CD4-positive, alpha-beta T cell treated with Interleukin-2 at 100 ng/mL for 4 hours (primary cell): Measurements from ENCODE around the gene TCP1.
"Not testable (repeated sequence)": the region's sequence is repeated elsewhere in the genome, so short reads cannot be mapped to it uniquely, and the experiment has no call there.

Experiments
- DNase-seq: peaks from one replicate; pipeline ENCODE4 v3.0.0-alpha.2; 2020; ENCODE audit warnings: low spot score

Gene TCP1

DNA sequence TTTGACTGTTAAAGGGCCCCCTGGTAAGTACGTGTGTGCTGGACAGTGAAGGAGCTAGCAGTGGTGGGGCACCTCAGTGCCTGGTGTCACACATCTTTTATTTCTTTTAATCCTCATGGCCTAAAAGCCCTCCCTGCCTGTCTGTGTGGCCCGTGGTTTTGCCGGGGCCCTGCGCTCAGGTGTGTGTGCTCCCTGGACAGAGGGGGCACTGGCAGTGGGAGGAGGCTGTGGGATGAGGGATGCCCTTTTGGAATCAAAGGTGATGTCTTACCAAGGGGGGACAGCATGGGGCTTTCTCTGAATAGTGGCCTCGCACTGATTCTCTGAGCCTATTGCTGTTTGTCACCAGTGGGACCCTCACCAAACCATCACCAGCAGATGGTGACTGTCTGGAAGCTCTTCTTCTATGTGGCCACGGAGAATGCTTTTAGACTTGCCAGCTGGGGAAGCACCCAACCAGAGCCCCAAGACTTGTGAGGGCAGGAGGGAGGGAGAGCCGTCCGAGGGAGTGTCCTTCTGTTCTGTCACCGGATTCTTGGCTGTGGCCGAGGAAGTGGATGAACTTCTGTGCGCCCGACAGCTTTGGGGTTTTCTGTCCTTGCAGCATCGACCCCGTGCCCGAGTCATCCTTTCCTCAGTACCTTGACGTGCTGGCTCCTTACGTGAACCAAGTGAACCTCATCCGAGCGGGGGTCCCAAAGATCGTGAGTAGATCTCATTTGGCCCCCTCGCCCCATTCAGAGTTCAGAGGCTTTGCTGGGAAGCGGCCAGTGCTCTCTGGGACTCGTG lies 28.7 kb upstream of the TCP1 start:
- no peak for DNase-seq

DNA sequence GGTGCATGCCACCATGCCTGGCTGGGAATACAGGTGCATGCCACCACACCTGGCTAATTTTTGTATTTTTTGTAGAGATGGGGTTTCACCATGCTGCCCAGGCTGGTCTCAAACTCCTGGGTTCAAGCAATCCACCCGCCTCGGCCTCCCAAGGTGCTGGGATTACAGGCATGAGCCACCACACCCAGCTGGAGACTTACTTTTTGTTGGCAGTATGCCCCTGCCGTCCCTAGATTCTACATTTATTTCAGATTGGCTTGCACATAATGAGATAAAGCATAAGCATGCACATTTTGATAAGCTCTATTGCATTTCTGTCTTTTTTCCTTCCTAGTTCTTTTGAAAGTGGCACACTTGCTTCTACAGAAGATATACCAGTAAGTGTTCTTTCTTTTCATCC lies 27.4 kb upstream of the TCP1 start:
- DNase-seq: not testable (repeated sequence)

DNA sequence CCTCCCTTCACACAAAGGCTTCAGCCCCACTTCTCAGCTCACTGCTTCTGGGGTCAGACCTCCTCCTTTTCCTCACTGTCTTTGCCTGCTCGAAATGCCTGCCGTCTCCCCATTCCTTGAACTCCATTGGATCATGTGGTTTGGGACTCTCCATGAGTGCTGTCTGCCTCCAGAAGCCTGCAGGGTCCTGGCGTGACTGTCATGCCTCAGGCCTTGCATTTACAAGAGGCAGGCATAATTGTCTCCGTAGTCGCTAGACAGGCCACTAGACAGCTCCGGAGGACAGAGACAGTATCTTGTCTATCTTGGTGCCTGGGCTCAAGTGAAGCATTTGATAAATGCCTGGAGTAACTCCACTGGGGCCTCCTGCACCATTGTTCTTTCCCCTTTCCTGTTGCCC lies 26.0 kb upstream of the TCP1 start:
- DNase-seq: no peak

DNA sequence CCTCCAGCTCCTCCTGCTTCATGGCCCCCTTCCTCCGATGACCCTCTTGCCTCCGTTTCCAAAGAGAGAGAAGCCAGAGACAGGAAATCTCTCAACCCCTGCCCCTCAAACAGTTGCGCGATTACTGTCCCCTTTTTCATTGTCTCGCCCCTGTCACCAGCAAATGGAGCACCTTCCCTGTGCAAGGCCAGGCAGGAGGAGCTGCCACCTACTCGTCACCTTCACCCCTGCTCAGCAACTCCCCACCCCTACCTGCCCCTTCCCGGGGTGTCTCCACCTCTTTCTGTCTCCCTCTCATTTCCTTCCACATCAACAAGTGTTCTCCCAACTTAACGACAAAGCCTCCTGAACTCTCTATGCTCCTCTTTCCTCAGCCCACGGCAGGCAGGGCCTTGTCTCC lies 24.4 kb upstream of the TCP1 start:
- no peak for DNase-seq

DNA sequence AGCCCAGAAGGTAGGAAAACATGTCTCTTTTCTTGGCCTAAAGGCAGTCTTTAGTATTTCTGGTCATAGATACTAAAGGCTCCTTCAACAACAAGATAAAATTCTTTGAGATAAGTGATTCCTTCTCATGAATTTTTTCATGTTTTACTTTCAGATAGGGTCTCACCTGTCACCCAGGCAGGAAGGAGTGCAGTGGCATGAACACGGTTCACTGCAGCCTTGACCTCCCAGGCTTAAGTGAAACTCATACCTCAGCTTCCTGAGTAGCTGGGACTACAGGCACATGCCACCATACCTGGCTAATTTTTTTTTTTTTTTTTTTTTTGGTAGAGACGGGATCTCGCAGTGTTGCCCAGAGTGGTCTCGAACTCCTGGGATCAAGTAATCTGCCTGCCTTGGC lies 19.7 kb upstream of the TCP1 start:
- no peak for DNase-seq

DNA sequence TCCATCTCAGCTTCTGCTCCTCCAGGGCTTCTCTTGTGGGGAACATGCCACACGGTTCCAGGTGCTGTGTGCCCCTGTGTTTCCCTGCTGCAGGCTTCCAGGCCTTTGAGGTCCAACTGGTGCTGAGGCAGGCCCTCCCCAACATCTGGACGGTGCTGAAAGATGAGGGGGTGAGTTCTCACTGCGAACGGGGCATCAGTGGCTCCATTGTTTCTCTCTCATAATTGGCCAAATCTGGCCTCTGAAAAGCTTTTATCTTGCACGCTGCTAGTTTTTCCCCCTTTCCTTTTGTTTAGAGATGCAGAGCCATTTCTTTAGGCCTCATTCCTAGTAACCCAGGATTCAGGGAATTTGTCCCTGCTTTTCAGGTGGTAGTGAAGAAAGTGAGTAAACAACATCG lies 19.2 kb upstream of the TCP1 start:
- no peak for DNase-seq

DNA sequence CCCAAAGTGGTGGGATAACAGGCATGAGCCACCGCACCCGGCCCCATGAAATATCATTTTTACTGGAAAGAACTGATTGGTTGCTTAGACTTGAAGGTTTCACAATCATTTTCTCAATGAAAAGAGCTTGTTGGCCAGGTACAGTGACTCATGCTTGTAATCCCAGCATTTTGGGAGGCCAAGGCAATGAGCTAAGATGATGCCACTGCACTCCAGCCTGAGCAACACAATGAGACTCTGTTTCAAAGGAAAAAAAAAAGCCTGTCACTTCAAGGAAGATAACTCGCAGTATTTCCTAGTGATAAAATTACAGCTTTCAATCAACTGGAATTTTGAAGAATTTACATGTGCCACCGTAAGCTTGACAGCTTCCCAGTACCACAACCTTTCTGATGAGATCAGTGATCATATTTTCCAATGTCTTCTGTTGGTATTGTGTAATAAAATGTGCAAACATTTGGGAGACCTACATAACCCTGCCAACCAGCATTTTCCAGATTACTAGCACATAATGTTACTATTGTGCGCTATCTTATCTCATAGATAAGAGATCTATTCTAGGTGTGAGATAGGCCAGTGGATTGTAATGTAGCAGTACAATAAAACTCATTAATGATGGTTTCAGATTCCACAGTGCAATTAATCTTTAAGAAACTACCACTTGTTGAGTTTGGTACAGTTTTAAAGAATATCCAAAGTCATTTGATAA lies 17.9 kb upstream of the TCP1 start:
- DNase-seq: no peak

DNA sequence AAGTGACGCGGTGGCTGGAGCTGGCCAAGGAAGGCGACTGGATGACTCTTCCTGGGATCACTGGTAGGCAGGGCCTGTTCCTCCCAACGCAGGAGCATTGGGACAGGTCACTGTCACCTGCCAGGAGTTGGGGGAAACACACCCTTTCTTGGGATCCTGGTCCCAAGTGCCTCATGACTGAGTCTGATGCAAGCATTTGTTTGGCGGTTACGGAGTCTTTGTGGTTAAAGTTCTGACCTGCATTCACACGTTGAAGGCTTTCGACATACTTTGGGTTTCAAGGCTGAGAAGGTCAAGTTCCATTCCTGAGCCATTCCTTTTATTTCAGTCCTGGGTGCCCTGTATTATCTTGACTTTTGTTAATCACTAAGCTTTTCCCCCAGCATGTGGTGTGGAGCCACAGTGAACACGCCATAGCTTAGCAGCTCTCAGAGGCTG lies 16.6 kb upstream of the TCP1 start:
- DNase-seq: no peak

DNA sequence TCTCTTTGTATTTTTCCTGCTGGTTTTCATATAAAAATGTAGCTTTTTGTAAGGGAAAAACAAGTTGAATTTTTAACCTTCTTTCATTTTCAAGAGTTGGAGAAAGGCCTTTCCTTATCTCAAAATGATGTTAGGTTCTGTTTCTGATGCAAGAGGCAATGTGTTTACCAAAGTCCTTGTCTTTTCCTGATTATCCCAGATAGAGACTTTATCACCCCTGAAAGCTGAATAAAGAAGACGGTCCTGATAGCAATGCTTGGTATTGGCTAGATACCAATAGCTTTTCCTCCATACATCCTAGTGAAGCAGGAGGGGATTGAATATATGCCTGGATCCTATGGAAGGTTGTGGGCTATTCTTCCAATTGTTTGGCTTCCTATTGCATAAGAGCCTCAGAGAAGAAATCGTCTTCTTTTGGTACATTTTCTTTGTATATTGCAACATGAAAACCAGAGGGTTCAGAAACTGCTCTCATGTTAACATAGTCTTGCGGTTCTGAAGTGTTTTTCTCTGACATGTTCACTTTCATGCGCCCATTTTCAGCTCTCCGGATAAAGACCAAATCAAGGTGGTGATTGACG lies 16.1 kb upstream of the TCP1 start:
- DNase-seq: no peak

DNA sequence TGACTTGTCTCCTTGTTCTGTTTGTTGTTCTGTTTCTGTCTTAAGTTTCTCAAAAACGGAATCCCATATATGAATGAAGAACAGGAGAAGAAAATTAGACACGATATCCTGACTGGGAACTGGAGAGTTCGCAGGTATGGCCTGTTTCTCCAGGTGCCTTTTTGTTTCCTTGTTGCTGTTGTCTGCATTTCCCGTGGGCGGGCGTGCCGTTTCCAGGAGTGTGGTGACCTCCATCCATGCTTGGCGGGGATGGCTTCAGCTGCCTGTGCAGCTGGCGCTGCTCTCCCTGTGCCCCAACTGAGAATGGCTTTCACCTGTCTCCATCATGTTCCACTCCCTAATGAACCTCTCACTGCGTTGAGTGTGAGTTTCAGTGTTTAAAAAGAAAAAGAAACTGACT lies 15.1 kb upstream of the TCP1 start:
- DNase-seq: no peak

DNA sequence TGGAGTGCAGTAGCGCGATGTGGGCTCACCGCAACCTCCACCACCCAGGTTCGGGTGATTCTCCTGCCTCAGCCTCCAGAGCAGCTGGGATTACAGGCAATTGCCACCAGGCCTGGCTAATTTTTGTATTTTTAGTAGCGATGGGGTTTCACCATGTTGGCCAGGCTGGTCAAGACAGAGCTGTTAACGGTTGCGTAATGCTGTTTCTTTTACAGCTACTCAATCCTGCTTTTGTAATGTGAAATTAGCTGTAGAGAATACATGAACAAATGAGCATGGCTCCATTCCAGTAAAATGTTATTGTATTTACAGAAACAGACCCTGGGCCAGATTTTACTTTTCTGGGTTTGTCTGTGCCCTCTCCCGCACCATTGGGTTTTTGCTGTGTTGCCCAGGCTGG lies 12.5 kb upstream of the TCP1 start:
- DNase-seq: no peak

DNA sequence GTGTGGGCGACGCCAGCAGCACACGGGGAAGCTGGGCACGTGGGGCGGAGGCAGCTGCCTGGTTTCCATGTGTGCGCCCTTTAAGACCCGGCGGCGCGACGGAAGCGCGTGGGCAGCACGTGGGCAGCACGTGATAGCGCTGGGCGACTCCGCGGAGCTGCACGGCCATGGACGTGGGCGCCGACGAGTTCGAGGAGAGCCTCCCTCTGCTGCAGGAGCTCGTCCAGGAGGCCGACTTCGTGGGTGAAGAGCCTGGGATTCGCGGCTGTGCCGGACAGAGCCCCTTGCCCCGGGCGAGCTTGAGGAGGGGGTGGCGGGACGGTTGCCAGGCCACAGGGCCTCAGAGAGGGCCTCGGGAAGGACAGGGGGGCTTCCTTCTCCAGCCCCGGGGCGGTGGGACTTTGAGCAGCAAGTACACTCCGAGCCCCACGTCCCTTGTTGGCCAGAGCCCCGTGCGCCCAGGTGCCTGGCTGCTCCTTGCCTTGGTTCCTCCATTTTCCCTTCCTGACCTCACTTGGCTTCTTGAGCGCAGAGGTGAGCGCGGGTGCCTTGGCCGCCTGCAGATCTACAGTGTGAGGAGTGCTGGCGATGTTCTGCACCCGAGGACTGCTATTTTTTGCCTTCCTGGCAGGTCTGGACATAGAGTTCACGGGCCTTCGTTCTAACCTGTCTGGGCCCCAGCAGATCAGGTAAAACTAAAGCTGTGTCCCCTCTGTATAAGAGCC lies 10.9 kb upstream of the TCP1 start, which contains the start of gene PNLDC1:
Gene PNLDC1 (plus strand): TSS at position 136 of the 725 bp plus-strand sequence. CDS start 32 bp downstream, at position 168.
- DNase-seq: no peak

DNA sequence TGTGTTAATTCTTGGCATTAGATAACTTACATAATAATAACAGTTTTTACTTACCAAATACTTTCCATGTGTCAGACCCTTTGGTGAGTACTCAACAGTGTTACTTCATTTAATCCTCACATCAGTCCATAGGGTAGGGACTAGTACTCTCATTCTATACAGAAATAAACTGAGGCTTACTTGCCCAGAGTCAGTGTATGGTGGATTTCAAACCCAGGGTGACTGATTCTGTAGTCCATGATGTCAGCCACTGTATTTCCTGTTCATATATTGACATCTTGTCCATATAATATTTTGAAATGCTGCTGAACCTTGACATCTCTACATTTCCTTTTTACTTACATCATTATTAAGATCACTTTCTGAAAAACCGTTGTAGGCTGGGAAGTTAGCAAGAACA lies 8.2 kb upstream of the TCP1 start:
- DNase-seq: no peak

DNA sequence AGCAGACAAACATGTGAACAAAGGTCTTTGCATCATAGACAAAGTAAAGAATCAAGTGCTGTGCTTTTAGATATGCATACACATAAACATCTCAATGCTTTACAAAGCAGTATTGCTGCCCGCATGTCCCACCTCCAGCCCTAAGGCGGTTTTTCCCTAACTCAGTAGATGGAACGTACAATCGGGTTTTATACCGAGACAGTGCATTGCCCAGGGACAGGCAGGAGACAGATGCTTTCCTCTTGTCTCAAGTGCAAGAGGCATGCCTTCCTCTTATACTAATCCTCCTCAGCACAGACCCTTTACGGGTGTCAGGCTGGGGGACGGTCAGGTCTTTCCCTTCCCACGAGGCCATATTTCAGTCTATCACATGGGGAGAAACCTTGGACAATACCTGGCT lies 5.6 kb upstream of the TCP1 start:
- DNase-seq: not testable (repeated sequence)

DNA sequence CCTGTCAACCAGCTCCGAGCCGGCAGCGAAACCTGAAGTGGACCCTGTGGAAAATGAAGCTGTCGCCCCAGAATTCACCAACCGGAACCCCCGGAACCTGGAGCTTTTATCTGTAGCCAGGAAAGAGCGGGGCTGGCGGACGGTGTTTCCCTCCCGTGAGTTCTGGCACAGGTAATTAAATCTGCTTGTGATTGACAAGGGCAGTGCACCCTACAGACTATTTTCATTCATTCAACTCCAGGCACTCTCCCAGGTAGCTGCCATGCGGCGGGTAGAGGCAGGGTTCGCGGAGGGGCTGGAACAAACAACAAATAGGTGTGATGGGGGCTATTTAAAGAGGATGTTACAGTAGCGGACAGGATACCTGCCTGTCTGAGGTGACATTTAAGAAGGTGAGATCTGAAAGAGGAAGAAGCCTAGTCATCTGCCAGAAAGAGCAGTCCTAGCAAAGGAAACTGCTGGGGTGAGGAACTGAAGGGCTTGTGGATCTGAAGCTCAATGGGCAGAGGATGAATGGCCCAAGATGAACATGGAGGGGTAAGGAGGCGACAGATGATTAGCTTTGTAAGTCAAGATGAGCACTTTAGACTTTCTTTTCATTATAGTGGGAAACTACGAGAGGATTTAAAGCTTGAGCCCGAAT lies 1.7 kb upstream of the TCP1 start:
- DNase-seq: peak; percentile 10

DNA sequence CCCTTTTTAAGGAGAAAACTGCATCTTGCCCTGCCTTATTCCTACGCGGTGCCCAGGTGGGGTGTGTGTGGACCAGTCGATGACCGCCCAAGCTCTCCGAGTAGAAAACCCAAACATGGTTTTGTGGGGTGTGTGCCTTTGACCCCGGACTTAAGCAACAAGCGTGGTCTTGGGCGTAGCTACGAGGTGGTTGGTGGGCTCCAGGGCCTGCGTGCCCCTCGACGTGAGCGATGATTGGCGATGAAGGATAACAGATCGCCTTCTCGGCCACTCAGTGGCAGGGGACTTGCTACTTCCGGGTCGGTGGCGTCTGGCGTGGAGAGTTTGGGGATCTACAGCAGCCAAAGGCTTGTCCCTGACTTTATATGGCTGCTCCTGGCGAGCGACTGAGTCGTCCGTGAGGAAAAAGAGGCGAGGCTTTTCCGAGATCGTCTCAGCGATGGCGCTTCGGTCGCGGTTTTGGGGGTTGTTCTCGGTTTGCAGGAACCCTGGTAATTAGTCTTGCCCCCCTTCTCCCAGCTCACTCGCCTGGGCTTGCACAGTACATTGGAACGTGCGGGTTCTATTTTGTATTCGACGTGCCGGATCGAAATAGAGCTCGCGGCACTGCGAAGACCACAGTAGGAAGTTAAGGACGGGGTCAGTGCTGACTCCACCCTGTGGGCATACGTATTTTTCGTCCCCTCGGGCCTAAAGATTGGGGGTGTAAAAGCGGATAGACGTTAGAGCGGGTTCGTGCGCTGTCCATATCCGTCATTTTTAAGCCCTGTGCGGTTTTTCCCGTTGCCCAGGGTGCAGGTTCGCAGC lies 950 bp upstream of the TCP1 start, which contains the start of gene MRPL18:
Gene MRPL18 (plus strand): TSS at position 319 of the 807 bp plus-strand sequence. CDS start 121 bp downstream, at position 440.
- peak; percentile 90 for DNase-seq

DNA sequence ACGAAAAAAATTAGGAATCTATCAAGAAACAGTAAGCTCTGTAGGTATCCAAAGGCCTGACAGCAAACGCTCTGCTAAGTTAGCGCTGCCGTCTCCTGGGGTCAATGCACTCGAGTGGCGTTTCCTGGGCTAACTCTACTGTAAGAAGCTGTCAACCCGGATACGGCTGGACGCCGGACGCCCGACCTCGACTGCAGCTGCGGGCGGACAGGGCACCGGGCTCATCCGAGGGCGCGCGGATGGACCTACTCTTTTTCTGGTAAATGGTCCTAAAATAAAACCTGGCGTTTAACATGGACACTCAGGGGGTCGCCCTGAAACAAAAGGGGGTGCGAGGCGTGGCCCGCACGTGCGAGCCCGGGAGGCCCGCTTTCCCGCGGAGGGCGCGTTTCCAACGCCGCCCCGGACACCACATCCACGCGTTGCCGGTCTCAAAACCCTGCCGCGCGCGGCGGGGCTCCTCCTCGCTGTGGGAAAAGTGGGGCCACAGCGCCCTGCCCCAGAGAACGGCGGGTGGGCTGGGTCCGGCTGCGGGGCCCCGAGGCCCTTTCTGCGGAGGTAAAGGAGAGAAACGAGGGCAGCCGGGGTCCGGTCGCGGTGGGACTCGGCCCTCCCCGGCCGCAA lies 537 bp downstream of the TCP1 start:
- DNase-seq: peak; percentile 13

DNA sequence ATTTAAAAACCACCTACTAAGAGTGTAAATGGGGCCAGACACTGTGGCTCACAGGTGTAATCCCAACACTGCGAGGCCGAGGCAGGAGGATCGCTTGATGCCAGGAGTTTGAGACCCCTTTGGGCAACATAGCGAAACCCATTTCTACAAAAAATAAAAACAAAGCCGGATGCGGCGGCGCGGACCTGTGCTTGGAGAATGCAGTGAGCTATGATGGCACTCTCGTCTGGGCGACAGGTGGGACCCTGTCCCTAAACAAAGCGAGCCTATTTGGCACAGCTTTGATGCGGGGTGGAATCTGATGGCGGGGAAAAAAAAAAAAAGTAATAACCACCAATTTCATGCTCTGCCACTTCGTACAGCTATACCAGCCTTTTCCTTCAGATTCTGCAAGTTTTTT lies 1.1 kb downstream of the TCP1 start:
- DNase-seq: peak; percentile 10

DNA sequence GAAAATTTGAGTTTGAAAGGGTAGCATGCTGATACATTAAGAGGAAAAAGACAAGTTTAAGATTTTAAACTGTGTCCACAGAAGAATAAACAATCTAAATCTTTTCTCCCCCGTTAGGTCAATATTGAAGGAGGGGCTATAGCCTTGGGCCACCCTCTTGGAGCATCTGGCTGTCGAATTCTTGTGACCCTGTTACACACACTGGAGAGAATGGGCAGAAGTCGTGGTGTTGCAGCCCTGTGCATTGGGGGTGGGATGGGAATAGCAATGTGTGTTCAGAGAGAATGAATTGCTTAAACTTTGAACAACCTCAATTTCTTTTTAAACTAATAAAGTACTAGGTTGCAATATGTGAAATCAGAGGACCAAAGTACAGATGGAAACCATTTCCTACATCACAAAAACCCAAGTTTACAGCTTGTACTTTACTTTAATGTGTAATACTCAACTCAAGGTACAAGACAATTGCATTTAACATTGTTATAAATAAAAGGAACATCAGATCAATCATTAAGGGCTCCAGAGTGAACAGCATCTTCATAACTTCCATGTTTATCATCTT lies 10.8 kb downstream of the TCP1 start:
- DNase-seq: no peak

DNA sequence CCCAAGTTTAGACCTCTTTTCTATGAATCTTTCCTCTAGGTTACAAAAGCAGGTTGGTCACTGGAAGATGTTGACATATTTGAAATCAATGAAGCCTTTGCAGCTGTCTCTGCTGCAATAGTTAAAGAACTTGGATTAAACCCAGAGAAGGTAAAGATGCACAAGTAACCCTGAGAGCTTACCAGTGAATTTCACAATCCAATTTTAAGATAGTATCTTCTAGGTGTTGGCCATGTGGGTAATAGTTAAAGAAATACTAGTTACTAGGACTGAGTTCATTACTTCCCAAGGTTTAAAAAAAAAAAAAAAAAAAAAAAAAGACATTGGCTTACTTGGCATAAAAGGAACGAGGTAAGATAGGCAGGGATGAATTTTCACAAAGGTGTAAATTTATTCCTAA lies 11.3 kb downstream of the TCP1 start:
- DNase-seq: no peak
